HG02763 (cell line): Measurements from ENCODE around the gene NLRP8.
"Not testable (repeated sequence)": the region's sequence is repeated elsewhere in the genome, so short reads cannot be mapped to it uniquely, and the experiment has no call there.

Source experiments
- ATAC-seq: cut with Tn5 transposase; IDR thresholded peaks from one replicate; pipeline ENCODE4 v1.9.1; 2021; ENCODE audit warnings: mild to moderate bottlenecking, moderate library complexity; ENCODE audit not compliant: unreplicated experiment

Gene NLRP8

DNA sequence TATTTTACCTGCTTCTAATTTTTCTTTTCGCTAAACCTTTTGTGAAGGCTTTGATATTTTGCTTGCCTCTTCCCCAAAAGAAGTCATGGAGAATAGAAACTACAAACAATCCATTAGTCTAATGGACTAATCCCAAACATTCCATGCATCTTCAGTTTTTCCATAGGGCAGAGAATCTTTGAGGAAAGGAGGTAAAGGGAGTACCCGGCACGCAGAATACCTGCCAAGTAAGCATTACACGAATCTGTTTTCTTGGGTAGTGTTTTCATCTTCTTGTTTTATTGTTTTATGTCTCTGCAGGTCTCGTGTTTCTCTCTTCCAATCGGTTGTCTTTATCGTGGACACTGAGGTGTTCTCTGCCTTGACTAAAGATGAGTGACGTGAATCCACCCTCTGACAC is at the start of gene NLRP8:
NLRP8 (plus strand) TSS at position 301 of the 400 bp plus-strand sequence.
- no peak for ATAC-seq

DNA sequence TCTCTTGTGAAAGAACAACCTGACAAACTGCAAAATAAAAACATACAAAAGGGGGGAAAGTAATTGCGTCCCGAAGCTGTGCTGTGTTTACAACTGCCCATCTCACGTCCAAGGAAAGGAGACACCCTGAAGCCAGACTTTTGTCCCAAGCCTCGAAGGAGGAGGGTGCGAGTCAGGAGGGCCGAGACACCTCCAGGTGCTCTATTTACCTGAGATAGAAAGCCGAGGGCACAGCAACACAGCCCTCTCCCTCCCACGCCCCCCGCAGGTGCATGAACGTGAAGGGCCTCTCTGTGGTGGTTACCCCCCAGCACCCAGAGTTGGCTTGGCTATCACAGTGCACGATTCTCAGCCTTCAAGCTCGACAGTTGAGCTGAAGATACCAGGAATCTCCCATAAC is 48.7 kb upstream of the NLRP8 start:
- no peak for ATAC-seq

DNA sequence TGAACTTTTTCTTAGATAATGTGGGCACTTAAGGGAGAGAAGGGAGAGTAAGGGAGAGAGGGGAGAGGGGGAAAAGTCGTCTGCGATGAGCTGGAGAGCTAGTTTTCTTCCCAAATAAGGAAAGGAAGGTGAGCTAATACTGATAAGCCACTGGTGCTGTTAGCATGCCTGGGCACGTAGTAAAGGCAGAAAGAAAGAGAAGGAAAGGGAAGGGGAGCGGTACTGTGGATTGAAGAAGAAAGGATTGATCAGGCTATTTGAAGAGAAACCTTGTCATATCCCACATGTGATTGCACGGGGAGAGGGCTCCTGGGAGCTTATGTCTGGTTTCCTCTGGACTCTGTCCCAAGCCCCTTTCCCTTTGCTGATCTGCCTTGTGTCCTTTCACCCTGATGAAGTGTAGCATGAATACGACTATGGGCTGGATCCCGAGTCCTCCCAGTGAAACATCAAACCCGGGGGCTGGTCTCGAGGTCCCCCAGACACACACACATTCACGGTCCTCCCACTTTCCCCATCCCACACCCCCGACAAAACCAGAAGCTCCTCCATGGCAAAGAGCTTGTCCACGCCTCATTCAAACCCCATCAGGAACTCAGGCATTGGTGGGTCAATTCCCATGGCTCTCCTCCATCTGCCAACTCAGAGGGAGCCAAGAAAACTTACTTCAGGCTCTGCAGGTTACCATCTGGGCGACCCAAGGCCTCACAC is 46.1 kb upstream of the NLRP8 start:
- ATAC-seq, result no peak

DNA sequence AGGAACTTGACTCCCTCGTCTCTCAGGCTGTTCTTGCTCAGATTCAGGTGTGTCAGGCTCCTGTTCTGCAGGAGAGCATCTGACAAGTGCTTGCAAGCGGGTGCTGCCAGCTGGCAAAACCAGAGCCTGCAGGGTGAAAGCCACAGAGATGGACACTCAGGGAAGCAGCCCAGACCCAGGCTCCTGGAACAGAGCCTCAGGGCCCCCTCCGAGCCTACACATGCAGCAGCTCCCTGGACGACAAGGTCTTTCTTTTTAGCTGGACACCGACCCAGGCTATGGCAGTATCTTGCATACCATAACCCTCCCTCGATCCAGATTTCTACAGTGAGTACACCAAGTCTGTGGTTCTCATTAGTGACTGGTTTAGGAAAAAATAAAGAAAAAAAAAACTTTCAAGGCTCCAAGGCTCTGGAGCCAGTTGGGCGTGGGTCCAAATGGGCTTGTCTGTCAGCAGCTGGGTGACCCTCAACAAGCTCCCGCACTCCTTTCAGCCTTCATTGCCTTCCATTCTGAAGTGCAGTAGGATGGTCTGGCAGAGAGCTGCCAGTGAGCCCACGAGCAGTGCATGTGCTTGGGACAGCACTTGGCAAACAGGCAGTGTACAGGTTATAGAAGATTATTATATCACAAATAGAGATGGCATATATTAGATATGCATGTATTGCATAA is 45.4 kb upstream of the NLRP8 start:
- no peak for ATAC-seq

DNA sequence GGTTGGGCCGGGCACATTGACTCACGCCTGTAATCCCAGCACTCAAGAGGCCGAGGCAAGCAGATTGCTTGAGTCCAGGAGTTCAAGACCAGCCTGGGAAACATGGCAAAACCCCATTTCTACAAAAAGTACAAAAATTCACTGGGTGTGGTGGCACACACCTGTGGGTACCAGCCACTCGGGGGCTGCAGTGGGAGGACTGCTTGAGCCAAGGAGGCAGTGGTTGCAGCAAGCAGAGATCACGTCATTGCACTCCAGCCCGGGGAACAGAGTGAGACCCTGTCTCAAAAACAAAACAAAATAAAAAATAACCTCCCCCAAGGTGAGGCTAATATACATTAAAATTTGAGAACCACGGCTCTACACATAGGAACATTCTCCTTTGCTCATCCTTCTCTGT is 40.3 kb upstream of the NLRP8 start:
- ATAC-seq, result no peak

DNA sequence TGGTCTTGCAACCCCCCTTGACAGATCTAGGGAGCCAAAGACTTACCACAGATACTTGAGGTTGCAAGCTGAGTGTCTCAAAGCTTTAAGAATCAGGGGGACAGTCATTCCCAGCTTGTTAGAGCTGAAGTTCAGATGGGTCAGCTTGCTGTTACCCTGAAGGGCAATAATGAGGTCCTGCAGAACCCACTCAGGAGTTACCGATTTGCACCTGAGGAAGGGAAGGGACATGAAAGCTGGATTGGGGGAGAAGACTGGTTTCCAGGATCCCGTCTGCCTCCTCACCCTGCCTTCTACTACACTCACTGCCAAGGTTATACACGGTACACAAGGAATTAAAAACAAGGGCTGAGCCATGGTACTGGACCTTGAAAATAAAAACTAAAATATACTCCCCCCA is 39.9 kb upstream of the NLRP8 start:
- ATAC-seq, result no peak

DNA sequence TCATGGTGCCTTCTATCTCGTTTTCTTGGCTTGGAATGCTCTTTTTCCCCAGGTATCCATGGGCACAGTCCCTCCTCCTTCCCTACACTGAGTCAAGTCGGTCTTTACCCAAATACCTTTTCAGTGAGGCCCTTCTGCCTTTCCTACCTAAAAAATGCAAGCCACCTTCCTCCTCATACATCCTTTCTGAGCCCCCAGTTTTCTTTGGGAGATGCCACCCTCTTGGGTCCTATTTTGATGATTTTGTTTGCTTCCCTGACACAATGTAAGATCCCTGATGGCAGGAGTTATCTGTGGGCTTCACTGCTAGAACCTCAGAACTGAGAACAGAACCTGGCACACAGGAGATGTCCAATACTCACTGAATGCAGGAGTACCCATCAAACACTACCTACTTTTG is 37.8 kb upstream of the NLRP8 start:
- ATAC-seq, result no peak

DNA sequence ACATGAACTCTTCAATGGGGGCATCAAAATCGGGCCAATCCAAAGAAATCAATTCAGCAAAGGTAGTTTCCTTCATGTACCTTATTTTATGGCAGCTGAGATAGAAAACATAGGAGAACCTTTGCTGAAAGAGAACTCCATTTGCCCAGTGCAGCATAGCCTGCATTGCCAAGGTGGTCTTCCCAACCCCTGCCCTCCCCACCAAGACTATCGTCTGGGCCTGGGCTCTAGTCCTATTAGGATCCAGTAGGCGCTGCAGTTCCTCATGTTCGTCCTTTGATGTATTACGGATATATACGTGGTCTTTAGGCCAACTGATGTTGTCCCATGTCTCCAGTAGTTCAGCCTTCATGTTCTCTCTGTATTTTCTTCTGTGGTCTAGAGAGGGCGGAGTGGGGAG is 34.7 kb upstream of the NLRP8 start:
- ATAC-seq, result no peak

DNA sequence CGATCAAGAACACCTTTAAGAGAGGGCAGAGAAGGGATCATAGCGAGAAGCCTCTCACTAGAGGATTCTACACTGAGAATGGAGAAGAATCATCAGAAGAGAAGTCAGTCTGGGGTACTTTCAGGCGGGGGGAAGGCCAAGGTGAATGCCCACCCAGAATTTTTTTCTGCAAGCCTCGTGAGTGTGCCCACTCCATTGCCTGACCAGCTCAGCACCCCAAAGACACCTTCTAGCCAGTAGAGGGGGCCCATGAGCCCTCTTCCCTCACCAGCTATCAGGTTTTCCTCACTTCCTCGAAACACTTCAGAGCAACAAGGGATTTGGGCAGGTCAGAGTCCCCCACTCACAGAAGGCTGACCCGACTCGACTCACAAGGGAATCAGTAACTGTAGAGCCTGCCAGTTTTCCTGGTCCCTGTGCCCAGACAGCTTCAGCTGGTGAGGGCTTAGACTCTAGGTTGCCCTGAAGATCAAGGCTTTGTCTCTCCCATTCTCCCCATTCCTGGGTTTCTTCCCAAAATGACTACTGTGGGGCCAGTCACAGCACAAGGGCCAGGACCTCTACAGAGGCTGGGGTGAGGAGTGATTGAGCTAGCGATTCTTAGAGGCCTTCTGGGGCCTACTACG is 33.9 kb upstream of the NLRP8 start:
- no peak for ATAC-seq

DNA sequence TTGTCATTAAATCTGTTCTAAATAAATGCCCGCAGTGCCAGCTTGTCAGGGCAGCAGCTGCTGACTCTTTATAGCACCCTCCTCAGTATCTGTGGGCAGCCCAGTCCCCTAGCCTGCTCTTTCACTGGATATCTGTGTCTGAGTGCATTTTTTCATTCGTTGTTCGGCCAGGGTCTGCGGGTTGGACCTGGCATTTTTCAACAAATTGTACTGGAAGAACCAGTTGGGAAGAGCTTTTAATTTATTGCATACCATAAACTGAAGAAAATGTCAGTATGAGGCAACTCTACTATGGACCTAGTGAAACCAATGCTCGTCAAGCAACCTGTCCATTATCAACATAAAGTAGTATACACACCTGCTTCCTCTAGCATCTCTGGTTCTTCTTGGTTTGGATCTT is 24.1 kb upstream of the NLRP8 start:
- ATAC-seq, result no peak

DNA sequence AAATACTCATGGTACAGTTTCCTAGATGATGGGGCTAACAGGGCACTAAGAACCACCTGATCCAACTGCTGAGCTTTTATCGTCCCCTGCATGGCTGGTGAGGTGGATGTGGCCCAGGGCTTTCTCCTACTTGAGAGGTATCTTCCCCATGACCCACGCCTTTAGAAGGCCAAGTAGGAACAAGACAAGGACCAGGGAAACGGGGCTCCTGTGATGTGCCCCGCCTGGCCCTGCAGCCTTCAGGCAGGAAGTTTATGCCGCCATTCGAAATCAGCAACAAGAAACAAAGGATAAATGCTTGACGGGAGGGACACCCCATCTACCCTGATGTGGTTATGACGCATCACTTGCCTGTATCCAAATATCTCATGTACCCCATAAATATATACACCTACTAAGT is 19.6 kb upstream of the NLRP8 start:
- no peak for ATAC-seq

DNA sequence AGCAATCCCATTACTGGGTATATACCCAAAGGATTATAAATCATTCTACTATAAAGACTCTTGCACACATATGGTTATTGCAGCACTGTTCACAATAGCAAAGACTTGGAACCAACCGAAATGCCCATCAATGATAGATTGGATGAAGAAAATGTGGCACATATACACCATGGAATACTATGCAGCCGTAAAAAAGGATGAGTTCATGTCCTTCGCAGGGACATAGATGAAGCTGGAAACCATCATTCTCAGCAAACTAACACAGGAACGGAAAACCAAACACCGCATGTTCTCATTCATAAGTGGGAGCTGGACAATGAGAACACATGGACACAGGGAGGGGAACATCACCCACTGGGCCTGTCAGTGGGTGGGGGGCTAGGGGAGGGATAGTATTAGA is 18.4 kb upstream of the NLRP8 start:
- not testable (repeated sequence) for ATAC-seq

DNA sequence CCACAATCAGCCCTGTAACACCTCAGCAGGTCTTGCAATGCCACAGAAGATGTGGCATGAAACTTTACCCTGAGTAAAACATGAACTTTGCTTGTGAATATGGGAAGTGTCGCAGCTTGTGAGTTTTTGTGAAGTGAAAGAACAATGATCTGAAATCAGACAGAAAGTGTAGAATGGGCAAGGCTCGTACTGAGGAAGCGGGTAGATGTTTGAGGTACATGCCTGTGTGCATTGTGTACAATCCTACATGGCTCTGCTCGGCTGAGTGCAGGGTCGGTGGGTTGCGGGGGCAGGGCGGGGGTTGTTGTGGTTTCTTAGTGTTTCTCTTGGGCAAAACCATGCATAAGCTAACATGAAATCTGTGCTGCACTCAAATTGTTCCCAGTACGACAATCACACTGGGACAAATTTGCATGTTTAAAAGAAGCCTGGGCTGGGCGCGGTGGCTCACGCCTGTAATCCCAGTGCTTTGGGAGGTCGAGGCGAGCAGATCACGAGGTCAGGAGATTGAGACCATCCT is 16.6 kb upstream of the NLRP8 start:
- ATAC-seq, result no peak

DNA sequence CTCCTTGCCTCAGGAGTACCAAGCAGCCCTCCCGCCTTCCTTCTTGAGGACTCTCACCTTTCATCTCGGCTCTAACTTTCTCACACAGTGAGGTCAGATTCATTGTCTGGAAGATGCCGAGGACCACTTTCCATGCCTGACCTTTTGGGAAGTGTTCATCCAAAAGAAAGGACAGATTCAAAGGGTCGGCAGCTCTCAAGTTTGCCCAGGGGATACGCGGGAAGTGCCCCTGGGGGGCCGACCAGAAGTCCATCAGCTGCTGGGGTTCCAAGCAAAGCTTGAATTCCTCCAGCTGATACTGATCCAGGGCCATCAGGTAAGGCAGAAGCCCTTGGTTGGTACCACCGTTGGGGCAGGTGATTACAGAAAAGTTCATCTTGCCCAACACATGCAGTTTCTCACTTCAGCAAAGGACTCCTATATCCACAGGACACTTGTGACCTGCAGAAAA is 15.7 kb upstream of the NLRP8 start, which contains the start of gene NLRP13:
NLRP13 (minus strand) TSS at position 401 of the 451 bp plus-strand sequence; CDS start at position 376, 25 bp downstream.
- no peak for ATAC-seq

DNA sequence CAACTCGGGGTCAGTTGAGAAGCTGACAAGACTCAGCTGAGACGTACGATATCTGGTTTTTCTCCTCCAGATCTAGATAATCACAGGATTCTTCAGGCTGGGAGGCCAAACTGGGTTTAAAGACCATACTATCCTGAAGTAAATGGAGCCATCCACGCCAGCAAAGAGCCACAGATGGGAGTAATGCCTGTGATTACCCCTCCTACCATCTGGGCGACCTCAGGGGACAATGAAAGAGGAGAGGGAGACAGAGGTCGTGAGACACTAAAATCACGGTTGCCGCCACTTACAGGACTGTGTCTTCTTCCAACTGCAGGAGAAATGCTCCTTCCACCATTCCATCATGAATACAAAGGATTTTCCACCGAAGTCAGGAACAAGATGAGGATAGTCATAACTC is 12.4 kb upstream of the NLRP8 start:
- ATAC-seq, result no peak

DNA sequence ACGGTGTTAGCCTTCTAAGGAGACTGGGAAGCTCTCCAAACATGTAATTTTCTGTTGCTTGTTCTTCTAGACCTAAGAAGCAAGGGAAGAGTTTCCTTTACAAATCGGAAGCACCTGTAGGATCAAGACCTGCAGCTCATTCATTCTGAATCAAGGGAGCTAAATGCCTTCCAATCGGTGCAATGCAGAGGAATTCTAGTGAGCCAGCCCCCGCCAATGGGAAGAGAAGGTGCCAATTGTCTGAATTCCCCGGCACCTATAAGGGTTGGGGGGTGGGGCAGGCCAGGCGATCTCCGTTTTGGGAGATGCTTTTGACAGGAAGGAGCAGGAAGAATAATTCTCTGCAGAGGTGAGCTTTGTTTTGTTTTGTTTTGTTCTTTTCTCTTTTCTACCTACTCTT is 8.4 kb upstream of the NLRP8 start:
- no peak for ATAC-seq

DNA sequence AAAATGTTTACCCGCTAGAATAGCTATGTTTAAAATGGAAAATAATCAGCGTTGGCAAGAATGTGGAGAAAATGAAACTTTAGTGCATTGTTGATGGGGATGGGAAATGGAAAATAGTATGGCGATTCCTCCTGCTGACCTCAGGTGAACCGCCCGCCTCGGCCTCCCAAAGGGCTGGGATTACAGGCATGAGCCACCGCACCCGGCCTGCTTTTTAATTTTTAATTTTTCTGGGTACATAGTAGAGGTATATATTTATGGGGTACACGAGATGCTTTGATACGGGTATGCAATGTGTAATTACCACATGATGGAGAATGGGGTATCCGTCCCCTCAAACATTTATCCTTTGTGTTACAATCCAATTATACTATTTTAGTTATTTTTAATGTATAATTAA is 7.3 kb upstream of the NLRP8 start:
- ATAC-seq, result no peak

DNA sequence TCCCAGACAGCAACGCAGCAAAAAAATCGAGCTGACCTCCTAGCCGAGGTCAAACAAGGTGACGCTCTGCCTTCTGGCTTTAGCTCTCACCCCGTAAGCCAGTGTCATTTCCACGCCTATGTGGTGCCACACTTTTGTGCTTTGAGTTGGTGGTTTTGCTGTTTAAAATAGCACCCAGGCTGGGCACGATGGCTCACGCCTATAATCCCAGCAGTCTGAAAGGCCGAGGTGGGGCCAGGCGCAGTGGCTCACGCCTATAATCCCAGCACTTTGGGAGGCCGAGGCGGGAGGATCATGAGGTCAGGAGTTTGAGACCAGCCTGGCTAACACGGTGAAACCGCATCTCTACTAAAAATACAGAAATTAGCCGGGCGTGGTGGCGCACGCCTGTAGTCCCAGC is 2.9 kb downstream of the NLRP8 start:
- ATAC-seq, result not testable (repeated sequence)

DNA sequence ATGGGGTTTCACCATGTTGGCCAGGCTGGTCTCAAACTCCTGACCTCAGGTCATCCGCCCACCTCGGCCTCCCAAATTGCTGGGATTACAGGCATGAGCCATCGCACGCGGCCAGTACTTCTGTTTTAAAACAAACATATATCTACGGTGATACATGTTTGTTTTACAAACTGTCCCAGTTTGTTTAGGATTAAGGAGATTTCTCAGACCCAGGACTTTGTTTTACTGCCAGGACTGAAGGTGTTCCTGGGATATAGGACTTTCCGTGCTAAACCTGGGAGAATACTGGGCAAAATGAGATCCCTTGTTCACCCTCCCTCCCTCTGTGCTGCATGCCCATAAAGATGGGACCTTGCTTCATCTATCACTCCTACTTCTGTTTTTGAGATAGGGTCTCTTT is 8.8 kb downstream of the NLRP8 start:
- no peak for ATAC-seq

DNA sequence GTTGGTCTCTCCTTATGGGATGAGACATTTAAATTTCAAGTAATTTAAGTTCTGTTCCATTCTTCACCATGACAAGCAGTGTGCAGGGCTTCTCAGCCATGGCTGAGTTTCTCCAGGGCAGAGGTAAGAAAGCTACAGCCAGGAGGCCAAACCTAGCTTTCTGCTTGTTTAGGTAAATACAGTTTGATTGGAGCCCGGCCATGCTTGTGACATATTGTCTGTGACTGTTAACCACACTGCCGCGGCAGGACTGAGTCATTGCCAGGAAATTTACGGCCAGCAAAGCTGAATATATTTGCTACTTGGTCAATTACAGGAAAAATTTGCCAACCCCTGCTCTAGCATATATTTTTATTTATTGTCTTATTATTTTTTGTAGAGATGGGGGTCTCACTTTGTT is 10.7 kb downstream of the NLRP8 start:
- ATAC-seq, result no peak

DNA sequence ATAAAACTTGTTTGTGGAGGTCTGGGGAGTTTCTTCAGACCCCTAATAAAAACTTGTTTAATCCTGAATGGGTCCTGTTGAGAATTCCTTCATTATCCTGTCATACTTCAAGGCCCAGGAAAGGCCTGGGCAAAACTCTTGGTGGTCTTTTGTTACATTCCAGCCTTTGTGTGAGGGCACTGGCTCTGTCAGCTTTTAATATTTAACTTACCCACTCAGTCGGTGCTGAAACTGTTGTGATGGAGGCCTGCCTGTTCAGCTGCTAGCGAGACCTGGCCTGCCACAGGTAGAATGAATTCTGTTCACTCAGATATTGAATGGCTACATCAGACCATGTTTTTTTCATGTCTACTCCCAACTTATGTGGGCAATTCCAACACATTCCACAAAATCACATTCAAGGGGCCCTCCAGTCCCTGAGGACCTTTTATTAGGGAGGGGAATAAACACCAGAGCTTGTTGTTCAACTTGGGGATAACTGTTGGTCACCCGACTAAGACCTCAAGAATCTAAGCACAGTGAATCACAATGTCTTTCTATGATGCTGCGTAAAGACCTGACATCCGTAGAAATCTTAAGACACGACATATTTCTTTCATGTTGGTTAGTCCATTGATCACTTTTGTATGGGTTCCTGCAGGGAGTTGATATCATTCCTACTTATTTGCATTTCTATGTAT is 12.5 kb downstream of the NLRP8 start:
- no peak for ATAC-seq
